ENCODE data around the gene MPL.

MPL gene

GRCh38 chr1:43392702-43393101 is 55.1 kb downstream of the MPL start (continued):
- peak; percentile 38; the same call in 1 of the 2 replicates for TF ChIP-seq PRDM6 (tag by site-specific recombination; IDR thresholded peaks at IDR 0.05)
- no peak for TF ChIP-seq BCL11B (tag by site-specific recombination; IDR thresholded peaks at IDR 0.05; ENCODE audit: low read depth)
- no peak for TF ChIP-seq ZIC2 (tag by site-specific recombination; IDR thresholded peaks at IDR 0.05)
- peak; percentile 48; the same call in 1 of the 2 replicates for TF ChIP-seq ZNF843 (tag by site-specific recombination; IDR thresholded peaks at IDR 0.05)
- no peak for TF ChIP-seq MYNN (tag by site-specific recombination; IDR thresholded peaks at IDR 0.05; ENCODE audit: borderline replicate concordance)
- TF ChIP-seq ZBTB48 (tag by site-specific recombination; IDR thresholded peaks at IDR 0.05) = no peak
- TF ChIP-seq ZNF148 (tag by site-specific recombination; IDR thresholded peaks at IDR 0.05; ENCODE audit: borderline replicate concordance) = no peak
- no peak for TF ChIP-seq ZNF530 (tag by site-specific recombination; IDR thresholded peaks at IDR 0.05; ENCODE audit: low read depth)
- no peak for TF ChIP-seq ELK4 (IDR thresholded peaks at IDR 0.05; ENCODE audit: borderline replicate concordance, low read depth, low read length)
- no peak for TF ChIP-seq ZNF600 (tag by site-specific recombination; IDR thresholded peaks at IDR 0.05)
- no peak for TF ChIP-seq ZNF677 (tag by site-specific recombination; IDR thresholded peaks at IDR 0.05)
- TF ChIP-seq GFI1B (tag by site-specific recombination; IDR thresholded peaks at IDR 0.05) = 0 out of 2 replicates have a peak, but pooled peaks have one; percentile 35
- no peak for TF ChIP-seq ZFHX2 (tag by site-specific recombination; conservative IDR thresholded peaks at IDR 0.05)
- TF ChIP-seq ZNF791 (tag by site-specific recombination; IDR thresholded peaks at IDR 0.05) = no peak
- no peak for TF ChIP-seq RBAK (tag by site-specific recombination; IDR thresholded peaks at IDR 0.05)
- TF ChIP-seq ZNF302 (tag by site-specific recombination; IDR thresholded peaks at IDR 0.05; ENCODE audit: low read depth) = no peak
- no peak for TF ChIP-seq ZFP3 (tag by site-specific recombination; IDR thresholded peaks at IDR 0.05; ENCODE audit: low read depth)
- TF ChIP-seq ZNF248 (tag by site-specific recombination; IDR thresholded peaks at IDR 0.05) = no peak
- no peak for TF ChIP-seq MEIS1 (CRISPR knock-in tag; IDR thresholded peaks at IDR 0.05; ENCODE audit: borderline replicate concordance)
- no peak for TF ChIP-seq HOXD13 (CRISPR knock-in tag; IDR thresholded peaks at IDR 0.05; ENCODE audit: borderline replicate concordance)
- TF ChIP-seq ZNF658 (tag by site-specific recombination; IDR thresholded peaks at IDR 0.05) = no peak
- TF ChIP-seq ZNF561 (tag by site-specific recombination; IDR thresholded peaks at IDR 0.05; ENCODE audit: borderline replicate concordance) = no peak
- TF ChIP-seq GLI4 (tag by site-specific recombination; IDR thresholded peaks at IDR 0.05) = no peak
- TF ChIP-seq ZNF549 (tag by site-specific recombination; IDR thresholded peaks at IDR 0.05) = no peak
- TF ChIP-seq ZNF645 (tag by site-specific recombination; IDR thresholded peaks at IDR 0.05) = no peak
- no peak for TF ChIP-seq ZBTB7A (tag by site-specific recombination; IDR thresholded peaks at IDR 0.05; ENCODE audit: low read depth)

Measured in HEK293 (cell line).